Measurements from ENCODE around the gene SMYD3.

The SMYD3 gene

GRCh38 chr1:245963649-245964048 is 543.4 kb downstream of the SMYD3 start:
- no peak for TF ChIP-seq CTCF (IDR thresholded peaks at IDR 0.05; ENCODE audit: insufficient read depth, missing control alignments)
- no peak for DNase-seq (ENCODE audit: insufficient read length, low spot score)
- no peak for FAIRE-seq

- FAIRE-seq = no peak
- no peak for DNase-seq (ENCODE audit: insufficient read length, low spot score)
- no peak for TF ChIP-seq CTCF (IDR thresholded peaks at IDR 0.05; ENCODE audit: insufficient read depth, missing control alignments)
Measured at GRCh38 chr1:245962453-245962852, 544.6 kb downstream of the SMYD3 start.

- TF ChIP-seq CTCF (IDR thresholded peaks at IDR 0.05; ENCODE audit: insufficient read depth, missing control alignments) = no peak
- no peak for DNase-seq (ENCODE audit: insufficient read length, low spot score)
- no peak for FAIRE-seq
Measured at GRCh38 chr1:245961137-245961540, 545.9 kb downstream of the SMYD3 start.

- no peak for TF ChIP-seq CTCF (IDR thresholded peaks at IDR 0.05; ENCODE audit: insufficient read depth, missing control alignments)
- DNase-seq (ENCODE audit: insufficient read length, low spot score) = no peak
- no peak for FAIRE-seq
Measured at GRCh38 chr1:245960171-245960570, 546.9 kb downstream of the SMYD3 start.

GRCh38 chr1:245958016-245958415 is 549.1 kb downstream of the SMYD3 start:
- TF ChIP-seq CTCF (IDR thresholded peaks at IDR 0.05; ENCODE audit: insufficient read depth, missing control alignments) = no peak
- FAIRE-seq (no peak), DNase-seq (ENCODE audit: insufficient read length, low spot score) (no peak)

- DNase-seq (ENCODE audit: insufficient read length, low spot score) (no peak), FAIRE-seq (no peak)
- TF ChIP-seq CTCF (IDR thresholded peaks at IDR 0.05; ENCODE audit: insufficient read depth, missing control alignments) = no peak
Measured at GRCh38 chr1:245957427-245957826, 549.7 kb downstream of the SMYD3 start.

GRCh38 chr1:245956225-245956624 is 550.9 kb downstream of the SMYD3 start:
- no peak for FAIRE-seq
- no peak for TF ChIP-seq CTCF (IDR thresholded peaks at IDR 0.05; ENCODE audit: insufficient read depth, missing control alignments)
- no peak for DNase-seq (ENCODE audit: insufficient read length, low spot score)
